HG03571 (cell line): ENCODE measurements around the gene FAM228A.
"Not testable (repeated sequence)": the region's sequence is repeated elsewhere in the genome, so short reads cannot be mapped to it uniquely, and the experiment has no call there.

Source experiments
- ATAC-seq: cut with Tn5 transposase; IDR thresholded peaks from one replicate; pipeline ENCODE4 v1.9.1; 2021; ENCODE audit not compliant: unreplicated experiment

Gene FAM228A

DNA sequence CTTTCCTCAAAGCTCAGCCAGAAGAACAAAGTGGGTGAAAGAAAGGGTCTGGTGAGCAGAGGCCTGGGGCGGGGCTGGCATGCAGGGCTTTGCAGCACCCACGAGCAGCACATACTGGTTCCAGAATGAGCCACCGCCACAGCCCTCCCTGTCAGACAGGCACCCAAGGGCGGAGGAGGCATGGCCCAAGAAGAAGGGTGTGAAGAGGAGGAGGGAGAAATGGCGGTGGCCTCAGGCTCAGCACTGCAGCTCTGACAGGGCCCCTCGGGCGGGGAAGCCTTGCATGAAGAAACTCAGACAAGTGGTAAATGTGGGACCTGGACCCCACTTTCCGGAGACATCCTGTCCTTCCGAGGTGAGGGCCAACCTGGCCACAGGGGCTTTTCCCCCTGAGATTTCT, 15.7 kb downstream of the FAM228A start:
- no peak for ATAC-seq

DNA sequence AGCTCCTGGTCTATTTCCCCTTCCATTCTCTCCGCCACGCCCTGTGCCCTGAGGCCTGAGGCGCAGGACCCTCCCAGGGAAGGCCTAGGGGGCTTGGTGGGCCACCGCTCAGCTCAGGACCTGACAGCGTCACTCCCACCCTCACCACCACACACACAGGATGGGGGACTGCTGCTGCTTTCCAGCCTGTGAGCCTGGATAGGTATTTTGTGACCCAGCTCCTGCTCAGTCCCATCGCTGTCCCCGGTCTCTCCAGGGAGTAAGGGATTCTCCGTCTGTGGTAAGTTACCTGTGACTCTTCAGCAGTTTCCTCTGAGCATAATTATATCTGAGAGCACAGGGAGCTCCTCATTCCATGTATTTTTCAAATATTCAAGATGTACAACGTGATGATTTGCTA, 16.3 kb downstream of the FAM228A start:
- ATAC-seq, result no peak

GRCh38 chr2:24191848-24192247, 17.0 kb downstream of the FAM228A start:
- no peak for ATAC-seq

DNA sequence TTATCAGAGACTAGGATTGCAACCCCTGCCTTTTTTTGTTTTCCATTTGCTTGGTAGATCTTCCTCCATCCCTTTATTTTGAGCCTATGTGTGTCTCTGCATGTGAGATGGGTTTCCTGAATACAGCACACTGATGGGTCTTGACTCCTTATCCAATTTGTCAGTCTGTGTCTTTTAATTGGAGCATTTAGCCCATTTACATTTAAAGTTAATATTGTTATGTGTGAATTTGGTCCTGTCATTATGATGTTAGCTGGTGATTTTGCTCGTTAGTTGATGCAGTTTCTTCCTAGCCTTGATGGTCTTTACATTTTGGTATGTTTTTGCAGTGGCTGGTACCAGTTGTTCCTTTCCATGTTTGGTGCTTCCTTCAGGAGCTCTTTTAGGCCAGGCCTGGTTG, 22.4 kb downstream of the FAM228A start:
- ATAC-seq, result not testable (repeated sequence)

DNA sequence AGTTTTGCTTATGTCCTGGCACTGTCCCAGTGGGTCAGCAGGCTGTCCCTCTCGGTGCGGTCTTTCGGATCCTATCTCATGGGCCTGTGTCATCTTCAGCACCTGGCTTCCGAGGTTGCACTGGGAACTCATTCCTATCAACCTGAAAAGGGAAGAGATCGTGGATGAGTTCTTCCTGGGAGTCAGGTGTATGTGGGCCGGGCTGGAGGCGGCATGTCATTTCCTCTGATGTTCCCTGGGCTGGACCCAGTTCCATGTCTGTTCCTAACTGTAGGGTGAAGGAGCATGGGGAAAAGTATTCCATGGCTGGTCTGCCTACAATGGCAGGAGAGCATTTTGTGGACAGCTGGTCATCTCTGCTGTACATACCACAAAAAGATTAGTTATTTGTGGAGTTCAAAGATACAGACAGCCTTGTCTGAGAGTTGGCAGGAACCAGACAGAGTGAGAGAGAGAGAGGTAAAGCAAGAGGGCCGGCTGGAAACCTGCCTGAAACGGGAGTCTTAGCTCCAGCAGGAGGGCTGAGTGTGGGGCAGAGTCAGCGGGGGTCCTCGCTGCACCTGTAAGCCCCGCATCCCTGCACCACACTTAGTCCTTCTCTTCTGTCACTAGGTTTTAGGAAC, 25.2 kb downstream of the FAM228A start:
- no peak for ATAC-seq

DNA sequence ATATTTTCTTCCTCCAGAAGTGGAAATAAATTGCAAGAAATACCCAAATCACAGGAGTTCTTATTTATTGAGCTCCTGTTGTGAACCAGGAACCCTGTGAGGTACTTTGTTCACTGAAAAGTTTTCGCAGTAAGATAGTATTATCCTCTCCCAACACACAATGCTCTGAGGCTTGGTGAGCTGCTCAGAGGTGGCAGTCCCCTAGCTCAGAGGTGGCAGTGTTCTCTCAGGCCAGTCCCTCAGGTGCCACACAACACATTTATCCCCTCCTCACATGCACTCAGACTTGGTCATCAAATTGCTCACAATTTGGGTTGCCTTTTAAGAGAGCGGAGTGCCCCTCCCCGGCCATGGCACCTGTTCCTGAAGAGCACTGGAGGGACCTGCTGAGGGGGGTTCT, 25.9 kb downstream of the FAM228A start:
- ATAC-seq, result no peak

DNA sequence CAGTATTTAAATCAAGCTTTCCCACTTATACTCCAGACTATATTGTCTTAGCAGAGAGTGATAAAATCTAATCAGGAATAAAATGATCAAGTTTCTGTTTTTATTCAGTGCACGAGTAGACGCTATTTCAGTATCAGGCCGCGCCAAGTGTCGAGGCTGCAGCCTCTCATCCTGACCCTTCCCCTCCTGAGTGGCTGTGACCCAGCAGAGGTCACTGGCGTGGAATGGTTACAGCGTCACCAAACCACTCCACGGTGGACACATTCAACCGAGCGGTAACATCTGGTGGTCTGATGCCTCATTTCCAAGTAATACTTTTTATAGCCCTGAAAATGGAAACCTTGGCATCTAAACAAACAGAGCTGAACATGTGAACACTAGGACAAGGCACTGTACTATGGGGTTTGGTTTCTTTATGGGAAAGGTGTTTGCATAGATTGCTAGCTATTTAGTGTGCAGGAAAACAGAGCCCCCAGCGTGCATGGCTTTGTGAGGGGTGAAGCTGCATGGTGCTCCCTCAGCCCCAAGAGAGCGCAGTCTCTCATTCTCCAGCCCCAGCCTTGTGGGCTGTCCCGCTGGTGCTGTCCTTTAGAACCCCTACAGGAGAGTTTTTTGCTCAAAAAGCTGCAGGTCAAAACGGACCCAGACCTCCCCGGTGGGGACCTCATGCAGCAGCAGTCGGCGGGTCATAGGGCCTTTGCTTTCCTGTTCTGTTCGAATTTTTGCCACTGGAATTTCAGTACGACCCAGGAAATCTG, 28.4 kb downstream of the FAM228A start:
- no peak for ATAC-seq

GRCh38 chr2:24203787-24204150, 28.9 kb downstream of the FAM228A start:
- ATAC-seq, result no peak

GRCh38 chr2:24204505-24204904, 29.7 kb downstream of the FAM228A start:
- no peak for ATAC-seq

DNA sequence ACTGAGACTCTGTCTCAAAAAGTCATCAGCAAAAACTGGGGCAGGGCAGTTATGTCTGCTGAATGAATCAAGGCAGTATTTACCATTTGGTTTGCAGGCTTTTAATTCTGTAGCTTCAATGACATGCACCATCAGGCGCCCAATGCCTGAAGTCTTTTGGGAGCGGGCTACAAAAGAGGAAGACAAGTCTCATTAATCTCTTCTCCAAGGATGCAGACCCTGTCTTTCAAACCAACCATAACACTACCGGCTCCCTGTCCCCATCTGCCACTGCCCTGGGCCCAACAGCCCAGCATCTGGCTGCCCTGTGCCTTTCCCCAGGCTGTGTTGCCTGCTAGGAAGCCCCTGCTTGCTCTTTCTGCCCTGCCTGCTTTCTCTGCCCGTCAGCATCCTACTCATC, 30.3 kb downstream of the FAM228A start:
- no peak for ATAC-seq

DNA sequence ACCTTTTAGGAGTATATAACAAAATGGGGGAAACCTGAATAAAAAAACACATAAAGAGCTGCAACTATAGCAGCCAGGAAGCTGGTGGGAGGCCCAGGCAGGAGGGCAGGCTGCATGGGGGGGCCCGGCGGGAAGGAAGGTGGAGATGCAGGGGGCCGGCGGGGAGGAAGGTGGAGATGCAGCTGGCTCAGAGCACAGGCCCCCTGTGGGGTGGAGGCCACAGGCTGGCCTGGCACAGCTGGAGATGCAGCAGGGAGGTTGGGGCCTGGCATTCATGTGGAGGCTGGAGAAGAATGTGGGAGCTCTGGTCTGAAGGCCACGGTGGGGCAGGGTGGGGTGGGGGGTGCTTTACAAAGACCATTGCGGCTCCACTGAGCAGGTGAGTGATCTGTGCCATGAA, 31.4 kb downstream of the FAM228A start:
- no peak for ATAC-seq

DNA sequence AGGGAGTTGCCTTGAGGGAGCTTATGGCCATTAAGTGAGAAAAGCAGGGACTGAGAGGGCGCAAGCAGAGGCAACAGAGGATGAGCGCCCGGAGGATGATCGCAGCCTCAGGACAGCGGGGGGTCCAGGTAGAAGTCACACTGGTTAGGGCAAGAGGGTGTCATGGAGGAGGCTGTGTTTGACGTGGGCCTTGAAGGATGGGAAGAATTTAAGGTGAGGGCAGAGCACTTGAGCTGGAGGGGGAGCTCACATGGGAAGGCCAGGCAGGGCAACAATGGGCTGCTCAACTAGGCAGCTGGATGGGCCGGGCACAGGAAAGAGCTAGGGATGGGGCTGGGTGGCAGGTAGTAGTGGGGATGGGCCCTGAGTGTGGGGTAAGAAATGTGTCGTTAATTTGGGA, 31.9 kb downstream of the FAM228A start:
- no peak for ATAC-seq

DNA sequence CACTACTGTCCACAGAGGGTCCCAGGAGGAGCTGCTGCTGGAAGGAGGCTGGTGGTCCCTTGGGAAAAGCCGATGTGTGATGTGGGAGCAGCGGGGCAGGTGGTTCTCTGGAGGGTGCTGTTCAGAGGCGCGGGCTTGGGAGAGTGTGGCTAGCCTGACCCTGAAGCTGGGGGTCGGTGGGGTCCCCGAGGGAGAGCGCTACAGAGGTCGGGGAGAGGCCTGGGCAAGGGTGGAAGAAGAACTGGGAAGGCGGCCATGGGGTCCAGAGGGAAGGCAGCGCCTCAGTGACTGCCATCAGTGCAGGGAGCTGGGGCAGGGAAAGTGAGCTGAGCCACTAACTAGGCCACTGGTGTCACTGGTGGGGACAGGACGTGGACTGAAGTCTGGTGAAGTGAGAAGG, 32.5 kb downstream of the FAM228A start:
- ATAC-seq, result no peak

- ATAC-seq, result no peak
Measured at GRCh38 chr2:24208490-24208889, 33.6 kb downstream of the FAM228A start.

- ATAC-seq, result no peak
Measured at GRCh38 chr2:24209389-24210105, 34.7 kb downstream of the FAM228A start.

GRCh38 chr2:24210106-24210455, 35.2 kb downstream of the FAM228A start:
- ATAC-seq, result no peak

DNA sequence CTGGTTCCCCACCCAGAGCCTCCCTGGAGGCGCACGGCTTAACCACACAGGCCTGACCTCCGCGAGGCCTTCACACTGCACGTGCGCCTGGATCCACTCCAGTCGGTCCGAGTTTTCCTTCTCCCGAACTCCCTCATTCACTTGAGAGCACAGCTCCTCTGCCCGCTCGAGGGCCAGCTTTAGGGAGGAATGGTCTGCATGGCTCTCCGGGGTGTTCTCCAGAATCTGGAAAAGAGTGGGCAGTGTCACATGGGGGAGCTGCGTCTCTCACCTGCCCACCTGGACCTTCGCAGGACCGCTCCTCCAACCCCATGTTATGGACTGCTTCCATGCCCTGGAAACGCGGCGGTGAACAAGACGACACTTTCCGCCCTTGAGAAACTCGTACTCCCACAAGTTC, 35.9 kb downstream of the FAM228A start:
- no peak for ATAC-seq

GRCh38 chr2:24211408-24211807, 36.6 kb downstream of the FAM228A start:
- no peak for ATAC-seq

- ATAC-seq, result peak; percentile 74
Measured at GRCh38 chr2:24214880-24215279, 40.0 kb downstream of the FAM228A start.

GRCh38 chr2:24220554-24221291, 45.9 kb downstream of the FAM228A start:
- ATAC-seq, result no peak

GRCh38 chr2:24221343-24222050, 46.6 kb downstream of the FAM228A start:
- ATAC-seq, result no peak
